ENCODE data around the gene TMCC1.

DNA sequence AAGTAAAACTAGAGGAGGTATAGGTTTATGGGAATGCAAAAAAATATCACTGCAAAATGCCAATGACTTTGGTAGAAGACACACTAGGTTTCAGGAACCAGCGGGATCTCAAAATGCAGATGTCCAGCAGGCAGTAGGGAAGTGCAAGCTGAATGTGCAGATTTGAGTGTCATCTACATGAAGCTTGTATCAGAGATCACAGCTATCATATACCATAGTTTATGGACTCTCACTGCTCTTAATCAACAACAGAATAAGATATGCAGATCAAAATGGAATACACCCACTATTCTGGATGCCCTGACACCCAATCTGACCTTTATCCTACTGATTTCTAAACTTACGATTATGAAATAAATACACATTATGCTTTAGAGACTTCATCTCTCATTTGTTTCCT, 27.7 kb downstream of the TMCC1 start:
- TF ChIP-seq CTCF (IDR thresholded peaks at IDR 0.05): no peak
- no peak for TF ChIP-seq POLR2A (IDR thresholded peaks at IDR 0.05)
